Measurements from ENCODE around the gene IL36RN. TPM values are rescaled to one million over a fixed set of nuclear protein-coding genes. Genes with fewer than 3 reads are reported as not detected.

The IL36RN gene
- total RNA-seq, 2 experiments from 2014 or later: not detected

GRCh38 chr2:113058411-113058994, 495 bp upstream of the IL36RN start:
- no peak overlapping the region for H3K27ac ChIP-seq (ENCODE audit: low read depth, low read length, poor library complexity, severe bottlenecking)
- intact Hi-C loops (cut with micrococcal nuclease; ENCODE audit: unreplicated experiment): no loop called here
- H3K9me3 ChIP-seq (ENCODE audit: low read length): no peaks in the 10 kb centered on the region
- CTCF ChIA-PET (ENCODE audit: unreplicated experiment): interaction anchor here (0.5 kb wide), 1 partner anchor 145 kb away, joined by 3 read pairs; no protein-coding TSS in a partner anchor
- no peaks in the 10 kb centered on the region for H3K4me1 ChIP-seq (ENCODE audit: insufficient read depth, low read length, poor library complexity, severe bottlenecking)
- H3K9me2 ChIP-seq (ENCODE audit: insufficient read depth, low read length): no peaks in the 10 kb centered on the region
- no peak for DNase-seq (ENCODE audit: low spot score)
- H3K4me3 ChIP-seq (ENCODE audit: low read depth, low read length, poor library complexity, severe bottlenecking): no peak overlapping the region
- POLR2A ChIA-PET: no interaction called here
- no peak overlapping the region for H3K4me2 ChIP-seq (ENCODE audit: low read length)
- BruUV-seq (replicated peaks): no TSS peak
- H3K36me3 ChIP-seq (ENCODE audit: insufficient read depth, low read length): no peaks in the 10 kb centered on the region
- no peaks in the 10 kb centered on the region for H3K79me2 ChIP-seq (ENCODE audit: insufficient read depth, low read depth, low read length)
- H4K20me1 ChIP-seq (ENCODE audit: insufficient read depth, low read length): no peaks in the 10 kb centered on the region
- no peak for TF ChIP-seq EZH2phosphoT487 (IDR thresholded peaks at IDR 0.05; ENCODE audit: borderline replicate concordance, low read depth, low read length)
- TF ChIP-seq CTCF (conservative IDR thresholded peaks at IDR 0.05; ENCODE audit: low read length): no peak
- no peak overlapping the region for H2AFZ ChIP-seq (ENCODE audit: low read length)

- no peaks in the 10 kb centered on the region for H3K9me2 ChIP-seq (ENCODE audit: insufficient read depth, low read length)
- ChIA-PET POLR2A (interaction anchor here (1.5 kb wide), 1 partner anchor 12 kb away, joined by 4 read pairs; no protein-coding TSS in a partner anchor), CTCF (ENCODE audit: unreplicated experiment) (no interaction called here)
Measured at GRCh38 chr2:113060396-113060795, 1.4 kb downstream of the IL36RN start.

More at GRCh38 chr2:113060396-113060795, 1.4 kb downstream of the IL36RN start:
- DNase-seq (ENCODE audit: low spot score): no peak
- Histone ChIP-seq H3K4me2 (ENCODE audit: low read length) (no peak overlapping the region), H3K4me3 (ENCODE audit: low read depth, low read length, poor library complexity, severe bottlenecking) (no peak overlapping the region), H4K20me1 (ENCODE audit: insufficient read depth, low read length) (no peaks in the 10 kb centered on the region), H3K36me3 (ENCODE audit: insufficient read depth, low read length) (no peaks in the 10 kb centered on the region), H2AFZ (ENCODE audit: low read length) (no peak overlapping the region), H3K27ac (ENCODE audit: low read depth, low read length, poor library complexity, severe bottlenecking) (no peak overlapping the region), H3K4me1 (ENCODE audit: insufficient read depth, low read length, poor library complexity, severe bottlenecking) (no peaks in the 10 kb centered on the region), H3K79me2 (ENCODE audit: insufficient read depth, low read depth, low read length) (no peaks in the 10 kb centered on the region), H3K9me3 (ENCODE audit: low read length) (no peaks in the 10 kb centered on the region)
- TF ChIP-seq CTCF (conservative IDR thresholded peaks at IDR 0.05; ENCODE audit: low read length) (no peak), EZH2phosphoT487 (IDR thresholded peaks at IDR 0.05; ENCODE audit: borderline replicate concordance, low read depth, low read length) (no peak)
- BruUV-seq (replicated peaks): no TSS peak
- intact Hi-C loops (cut with micrococcal nuclease; ENCODE audit: unreplicated experiment): no loop called here

Data from OCI-LY7 (cell line).